ENCODE data around the gene SLC12A9.
"Not testable (repeated sequence)": the region's sequence is repeated elsewhere in the genome, so short reads cannot be mapped to it uniquely, and the experiment has no call there.

Gene SLC12A9

GRCh38 chr7:100896732-100897608, 44.5 kb downstream of the SLC12A9 start:
- DNase-seq (ENCODE audit: low read depth): peak; percentile 11

GRCh38 chr7:100897772-100898454, 45.4 kb downstream of the SLC12A9 start:
- DNase-seq (ENCODE audit: low read depth): no peak

- no peak for DNase-seq (ENCODE audit: low read depth)
Measured at GRCh38 chr7:100899432-100899831, 46.9 kb downstream of the SLC12A9 start.

- no peak for DNase-seq (ENCODE audit: low read depth)
Measured at GRCh38 chr7:100900978-100901377, 48.5 kb downstream of the SLC12A9 start.

GRCh38 chr7:100901921-100902332, 49.4 kb downstream of the SLC12A9 start:
- no peak for DNase-seq (ENCODE audit: low read depth)

GRCh38 chr7:100902638-100903037, 50.1 kb downstream of the SLC12A9 start:
- no peak for DNase-seq (ENCODE audit: low read depth)

- no peak for DNase-seq (ENCODE audit: low read depth)
Measured at GRCh38 chr7:100908512-100908911, 56.0 kb downstream of the SLC12A9 start.

GRCh38 chr7:100910443-100910842, 57.9 kb downstream of the SLC12A9 start:
- DNase-seq (ENCODE audit: low read depth): not testable (repeated sequence)

DNA sequence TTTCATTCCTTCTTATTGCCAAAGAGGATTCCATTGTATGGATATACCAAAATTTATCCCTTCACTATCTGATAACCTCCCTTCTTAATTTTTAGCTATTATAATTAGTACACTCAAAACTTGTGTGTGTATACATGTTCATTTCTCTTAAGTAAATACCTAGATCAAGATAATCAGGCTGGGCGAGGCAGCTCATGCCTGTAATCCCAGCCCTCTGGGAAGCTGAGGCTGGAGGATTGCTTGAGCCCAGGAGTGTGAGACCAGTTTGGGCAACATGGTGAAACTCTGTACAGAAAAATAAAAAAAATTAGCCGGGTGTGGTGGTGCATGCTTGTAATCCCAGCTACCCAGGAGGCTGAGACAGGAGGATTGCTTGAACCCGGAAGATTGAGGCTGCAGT, 59.0 kb downstream of the SLC12A9 start:
- no peak for DNase-seq (ENCODE audit: low read depth)

DNA sequence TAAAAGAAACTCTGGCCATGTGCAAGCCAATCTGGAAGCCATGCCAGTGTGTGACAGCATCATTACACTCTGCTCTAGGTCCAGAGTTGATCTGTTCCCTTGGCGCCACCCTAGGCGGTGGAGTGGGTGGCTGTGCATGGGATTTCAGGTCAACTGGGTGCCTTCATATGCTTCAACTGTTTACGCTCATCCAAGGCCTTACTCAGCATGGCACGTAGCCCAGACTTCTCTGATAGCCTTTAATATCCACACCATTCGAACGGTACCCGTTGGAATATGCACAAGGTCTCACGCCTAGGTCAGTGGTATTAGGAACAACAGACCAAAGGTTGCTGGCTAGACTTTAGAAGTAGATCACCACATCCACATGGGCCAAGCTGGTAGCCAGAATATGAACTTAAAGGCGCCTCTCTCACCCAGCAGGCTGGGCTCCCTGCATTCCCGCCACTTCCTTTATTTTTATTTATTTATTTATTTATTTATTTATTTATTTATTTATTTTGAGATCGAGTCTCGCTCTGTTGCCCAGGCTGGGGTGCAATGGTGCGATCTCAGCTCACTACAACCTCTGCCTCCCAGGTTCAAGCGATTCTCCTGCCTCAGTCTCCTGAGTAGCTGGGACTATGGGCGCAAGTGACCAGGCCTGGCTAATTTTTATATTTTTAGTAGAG, 61.8 kb downstream of the SLC12A9 start:
- no peak for DNase-seq (ENCODE audit: low read depth)

DNA sequence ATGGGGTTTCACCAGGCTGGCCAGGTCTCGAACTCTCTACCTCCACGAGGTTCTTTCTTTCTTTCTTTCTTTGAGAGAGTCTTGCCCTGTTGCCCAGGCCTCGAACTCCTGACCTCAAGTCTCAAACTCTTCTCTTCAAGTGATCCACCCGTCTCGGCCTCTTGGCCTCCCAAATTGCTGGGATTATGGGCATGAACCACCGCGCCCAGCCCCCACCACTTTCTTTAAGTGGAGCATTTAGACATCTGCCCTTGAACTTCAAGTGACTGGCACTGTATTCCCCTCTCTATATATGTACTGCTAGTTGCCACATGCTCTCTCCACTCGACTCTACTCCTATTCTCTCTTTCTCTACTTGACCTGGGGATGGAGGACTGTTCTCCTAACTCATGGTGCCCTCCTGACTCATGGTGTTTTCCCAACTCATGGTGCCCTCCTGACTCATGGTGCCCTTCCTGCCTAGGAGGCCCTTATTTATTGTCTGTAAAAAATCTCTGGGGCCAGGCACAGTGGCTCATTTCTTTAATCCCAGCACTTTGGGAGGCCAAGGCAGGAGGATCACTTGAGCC, 62.5 kb downstream of the SLC12A9 start:
- DNase-seq (ENCODE audit: low read depth): no peak
